Right lobe of liver (tissue), 4 donors: ENCODE measurements around the gene SCN9A.
"Not testable (repeated sequence)": the region's sequence is repeated elsewhere in the genome, so short reads cannot be mapped to it uniquely, and the experiment has no call there.

Experiments
- CTCF ChIP-seq, 4 donors: fragments of 200-600 bp in 3 of 4; fragments of 450-650 bp in 1 of 4; IDR thresholded peaks; one replicate each; pipeline versions ENCODE4 v1.5.1 to v1.8.0; 2016 to 2022; ENCODE audit warnings: antibody characterized with exemption in 4 of 4, mild to moderate bottlenecking in 2 of 4
- POLR2A ChIP-seq: fragments of 450-650 bp; IDR thresholded peaks from one replicate; pipeline ENCODE4 v1.6.1; 2017; ENCODE audit warnings: antibody characterized with exemption, mild to moderate bottlenecking
- donor health status: DM: no; HTN: no; CAD: no.
- donor health status: DM: no; HTN: no; CAD: no.
- donor health status: DM: no; HTN: yes; CAD: no.

GRCh38 chr2:166209944-166210343 is 165.8 kb downstream of the SCN9A start:
- not testable (repeated sequence) for TF ChIP-seq POLR2A; CTCF (IDR thresholded peaks at IDR 0.05)
